Esophagus muscularis mucosa (tissue), 3 donors: ENCODE results near the gene VPS13C.

Source experiments
- CTCF ChIP-seq, 3 experiments: fragments of 200-600 bp in 2 of 3; fragments of 450-650 bp in 1 of 3; sonication (generic) in 2 of 3; IDR thresholded peaks; one replicate each; pipeline ENCODE4 v1.5.1; 2017 to 2019; ENCODE audit warnings: antibody characterized with exemption in 3 of 3, mild to moderate bottlenecking in 2 of 3, moderate library complexity in 1 of 3
- POLR2AphosphoS5 ChIP-seq, 2 donors: sonication (generic); formaldehyde crosslinking; IDR thresholded peaks; one replicate each; pipeline ENCODE4 v1.6.1; 2017; ENCODE audit warnings: antibody characterized with exemption in 2 of 2

GRCh38 chr15:62089616-62090015 lies 29.4 kb upstream of the VPS13C start:
- TF ChIP-seq POLR2AphosphoS5 (IDR thresholded peaks at IDR 0.05) (no peak), CTCF (IDR thresholded peaks at IDR 0.05) (no peak)
